ENCODE results near the gene CCDC146.

CCDC146 gene

DNA sequence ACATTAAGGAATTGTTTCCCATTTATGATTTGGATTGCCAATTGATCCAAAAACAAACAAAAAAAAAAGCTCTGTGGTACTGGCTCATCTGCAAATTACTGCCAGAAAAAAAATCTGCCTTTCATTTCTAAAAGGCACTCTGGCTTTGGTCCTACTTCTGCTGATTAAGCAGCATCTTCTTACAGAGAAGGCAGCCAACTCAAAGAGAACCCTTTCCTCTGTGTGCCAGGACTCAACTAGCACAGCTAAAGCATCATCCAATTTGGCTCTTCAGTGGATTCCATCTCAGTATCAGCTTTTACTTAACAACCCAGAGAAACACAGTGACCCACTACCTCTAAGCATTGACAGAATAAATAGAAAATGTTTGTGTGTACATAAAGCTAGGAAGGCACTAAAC lies 213.2 kb downstream of the CCDC146 start:
- Histone ChIP-seq H3K36me3 (no peaks in the 10 kb centered on the region), H3K27ac (no peak overlapping the region), H3K27me3 (no peaks in the 10 kb centered on the region), H3K9me3 (no peaks in the 10 kb centered on the region), H3K4me3 (no peak overlapping the region), H3K4me1 (peaks cover 0 to 20% (median 3%) of the 10 kb centered on the region in 4 donors)
- no peak for TF ChIP-seq CTCF (IDR thresholded peaks at IDR 0.05)
- intact Hi-C loops (cut with DNase I; ENCODE audit: low total_unique reads): no loop called here
- no peak for DNase-seq

GRCh38 chr7:77337456-77337990 lies 215.1 kb downstream of the CCDC146 start:
- no peak overlapping the region for H3K4me3 ChIP-seq
- TF ChIP-seq CTCF (IDR thresholded peaks at IDR 0.05): no peak
- DNase-seq: no peak
- no peaks in the 10 kb centered on the region for H3K36me3 ChIP-seq
- H3K27ac ChIP-seq: no peak overlapping the region
- peaks cover 0 to 8% (median 3%) of the 10 kb centered on the region in 4 donors for H3K4me1 ChIP-seq
- intact Hi-C loops (cut with DNase I; ENCODE audit: low total_unique reads): no loop called here
- H3K27me3 ChIP-seq: no peaks in the 10 kb centered on the region
- H3K9me3 ChIP-seq: no peaks in the 10 kb centered on the region

DNA sequence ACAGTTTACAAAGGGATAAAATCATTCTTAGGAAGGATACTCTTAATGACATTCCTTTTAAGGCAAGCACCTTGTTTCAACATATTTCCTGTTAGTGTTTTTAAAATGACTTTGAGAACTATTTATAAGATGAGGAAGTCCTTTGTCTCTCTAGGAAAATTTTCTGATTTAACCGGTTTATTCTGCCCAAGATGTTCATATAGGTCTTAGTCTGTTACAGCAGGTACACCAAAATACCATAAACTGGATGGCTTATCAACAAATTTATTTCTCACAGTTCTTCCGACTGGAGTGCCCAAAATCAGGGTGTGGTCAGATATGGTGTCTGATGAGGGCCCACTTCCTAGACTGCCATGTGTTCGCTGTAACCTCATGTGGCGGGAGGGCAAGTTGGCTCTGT lies 215.8 kb downstream of the CCDC146 start:
- intact Hi-C loops (cut with DNase I; ENCODE audit: low total_unique reads): no loop called here
- Histone ChIP-seq H3K27me3 (no peaks in the 10 kb centered on the region), H3K4me3 (no peak overlapping the region), H3K4me1 (peaks cover 0 to 8% (median 3%) of the 10 kb centered on the region in 4 donors), H3K9me3 (no peaks in the 10 kb centered on the region), H3K27ac (no peak overlapping the region), H3K36me3 (no peaks in the 10 kb centered on the region)
- DNase-seq: no peak
- no peak for TF ChIP-seq CTCF (IDR thresholded peaks at IDR 0.05)

- H3K27me3 ChIP-seq: no peaks in the 10 kb centered on the region
- peaks cover 0 to 8% (median 3%) of the 10 kb centered on the region in 4 donors for H3K4me1 ChIP-seq
- no peaks in the 10 kb centered on the region for H3K36me3 ChIP-seq
- no peak overlapping the region for H3K4me3 ChIP-seq
- TF ChIP-seq CTCF (IDR thresholded peaks at IDR 0.05): no peak
- intact Hi-C loops (cut with DNase I; ENCODE audit: low total_unique reads): no loop called here
- no peaks in the 10 kb centered on the region for H3K9me3 ChIP-seq
- no peak overlapping the region for H3K27ac ChIP-seq
- DNase-seq: no peak
Observed at GRCh38 chr7:77338883-77339629, 216.6 kb downstream of the CCDC146 start.

DNA sequence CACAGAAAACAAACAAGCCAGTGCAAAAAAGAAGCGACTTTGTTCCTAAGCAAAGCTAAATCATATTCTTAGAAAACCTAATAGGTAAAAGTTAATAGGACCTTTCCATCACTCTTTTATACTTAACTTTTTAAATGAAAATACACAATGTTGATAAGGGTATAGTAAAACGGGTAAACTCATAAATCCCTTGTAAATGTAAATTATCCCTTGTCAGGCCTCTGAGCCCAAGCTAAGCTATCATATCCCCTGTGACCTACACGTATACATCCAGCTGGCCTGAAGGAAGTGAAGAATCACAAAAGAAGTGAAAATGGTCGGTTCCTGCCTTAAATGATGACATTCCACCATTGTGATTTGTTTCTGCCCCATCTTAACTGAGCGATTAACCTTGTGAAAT lies 217.3 kb downstream of the CCDC146 start:
- no peak for DNase-seq
- no peaks in the 10 kb centered on the region for H3K36me3 ChIP-seq
- H3K27ac ChIP-seq: no peak overlapping the region
- peaks cover 0 to 8% (median 3%) of the 10 kb centered on the region in 4 donors for H3K4me1 ChIP-seq
- no peaks in the 10 kb centered on the region for H3K27me3 ChIP-seq
- intact Hi-C loops (cut with DNase I; ENCODE audit: low total_unique reads): no loop called here
- no peak overlapping the region for H3K4me3 ChIP-seq
- H3K9me3 ChIP-seq: no peaks in the 10 kb centered on the region
- no peak for TF ChIP-seq CTCF (IDR thresholded peaks at IDR 0.05)

All from tibial artery (tissue), 4 donors.